Measurements from ENCODE around the gene RASA1.

GRCh38 chr5:87268970-87269377, 1.3 kb downstream of the RASA1 start:
- no peak for TF ChIP-seq ZFX (IDR thresholded peaks at IDR 0.05)
- TF ChIP-seq, protein P1, sequence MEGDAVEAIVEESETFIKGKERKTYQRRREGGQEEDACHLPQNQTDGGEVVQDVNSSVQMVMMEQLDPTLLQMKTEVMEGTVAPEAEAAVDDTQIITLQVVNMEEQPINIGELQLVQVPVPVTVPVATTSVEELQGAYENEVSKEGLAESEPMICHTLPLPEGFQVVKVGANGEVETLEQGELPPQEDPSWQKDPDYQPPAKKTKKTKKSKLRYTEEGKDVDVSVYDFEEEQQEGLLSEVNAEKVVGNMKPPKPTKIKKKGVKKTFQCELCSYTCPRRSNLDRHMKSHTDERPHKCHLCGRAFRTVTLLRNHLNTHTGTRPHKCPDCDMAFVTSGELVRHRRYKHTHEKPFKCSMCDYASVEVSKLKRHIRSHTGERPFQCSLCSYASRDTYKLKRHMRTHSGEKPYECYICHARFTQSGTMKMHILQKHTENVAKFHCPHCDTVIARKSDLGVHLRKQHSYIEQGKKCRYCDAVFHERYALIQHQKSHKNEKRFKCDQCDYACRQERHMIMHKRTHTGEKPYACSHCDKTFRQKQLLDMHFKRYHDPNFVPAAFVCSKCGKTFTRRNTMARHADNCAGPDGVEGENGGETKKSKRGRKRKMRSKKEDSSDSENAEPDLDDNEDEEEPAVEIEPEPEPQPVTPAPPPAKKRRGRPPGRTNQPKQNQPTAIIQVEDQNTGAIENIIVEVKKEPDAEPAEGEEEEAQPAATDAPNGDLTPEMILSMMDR (conservative IDR thresholded peaks at IDR 0.05): no peak

All from C4-2B (cell line).